Esophagus squamous epithelium (tissue), 5 donors: ENCODE data around the gene SMARCA2. TPM values are rescaled to one million over a fixed set of nuclear protein-coding genes. Genes with fewer than 3 reads are reported as not detected.

Source experiments
- DNase-seq: peaks from one replicate; lab custom pipeline; 2025; lab: John Stamatoyannopoulos, UW
- H3K27ac ChIP-seq, 4 donors: fragments of 200-600 bp; sonication (generic); one replicate each; pipeline ENCODE4 v1.5.1; 2016 to 2019; ENCODE audit warnings: mild to moderate bottlenecking in 1 of 4
- H3K27me3 ChIP-seq, 4 donors: fragments of 200-600 bp; sonication (generic); 1 replicate in 3 of 4; 2 replicates in 1 of 4; pipeline versions ENCODE4 v1.5.1 to v1.6.0; 2017 to 2021; ENCODE audit warnings: antibody characterized with exemption in 1 of 4
- H3K36me3 ChIP-seq, 3 donors: fragments of 200-600 bp; sonication (generic); one replicate each; pipeline ENCODE4 v1.5.1; 2016 to 2019
- H3K4me1 ChIP-seq, 3 donors: fragments of 200-600 bp; sonication (generic); one replicate each; pipeline ENCODE4 v1.5.1; 2017 to 2019
- H3K4me3 ChIP-seq, 4 donors: fragments of 200-600 bp; sonication (generic); 1 replicate in 3 of 4; 2 replicates in 1 of 4; pipeline ENCODE4 v1.5.1; 2016 to 2019; ENCODE audit warnings: mild to moderate bottlenecking in 2 of 4, moderate library complexity in 1 of 4
- H3K9me3 ChIP-seq, 3 donors: fragments of 200-600 bp; sonication (generic); one replicate each; pipeline ENCODE4 v1.5.1; 2016 to 2019
- POLR2A ChIP-seq, 4 donors: fragments of 450-650 bp; IDR thresholded peaks; one replicate each; pipeline ENCODE4 v1.6.1; 2017; ENCODE audit warnings: antibody characterized with exemption in 4 of 4, mild to moderate bottlenecking in 4 of 4, moderate library complexity in 3 of 4
- WGBS, 2 donors: methylation state at CpG; one replicate each; pipeline ENCODE4 v1.1.5; 2018; 5-methylcytosine and 5-hydroxymethylcytosine counted together
- intact Hi-C: fragments of 100-400 bp; cut with DNase I; formaldehyde crosslinking; loops from one replicate; pipeline ENCODE4 v1.15.0; 2022
- small RNA-seq, 4 donors: library from RNA; depleted of rRNA; stranded (forward); fragments of <200 nt; gene quantifications; one replicate each; pipeline ENCODE3, GENCODE V24; 2016
- total RNA-seq, 4 donors: library from RNA; depleted of rRNA; stranded (reverse); fragments of >200 nt; gene quantifications; one replicate each; pipeline ENCODE4 v1.1.0, GENCODE V29; 2016
- TF ChIP-seq, protein P1 (sequence below), 6 experiments: fragments of 450-650 bp in 4 of 6; fragments of 200-600 bp in 2 of 6; sonication (generic) in 2 of 6; IDR thresholded peaks; one replicate each; pipeline ENCODE4 v1.5.1; 2016 to 2019; ENCODE audit warnings: antibody characterized with exemption in 6 of 6, mild to moderate bottlenecking in 4 of 6, moderate library complexity in 4 of 6
- donor health status: DM: yes; HTN: yes; CAD: no.

Gene SMARCA2
- total RNA-seq, 4 donors from 2014 or later: 51.0 to 93.3 (median 64.1) TPM

DNA sequence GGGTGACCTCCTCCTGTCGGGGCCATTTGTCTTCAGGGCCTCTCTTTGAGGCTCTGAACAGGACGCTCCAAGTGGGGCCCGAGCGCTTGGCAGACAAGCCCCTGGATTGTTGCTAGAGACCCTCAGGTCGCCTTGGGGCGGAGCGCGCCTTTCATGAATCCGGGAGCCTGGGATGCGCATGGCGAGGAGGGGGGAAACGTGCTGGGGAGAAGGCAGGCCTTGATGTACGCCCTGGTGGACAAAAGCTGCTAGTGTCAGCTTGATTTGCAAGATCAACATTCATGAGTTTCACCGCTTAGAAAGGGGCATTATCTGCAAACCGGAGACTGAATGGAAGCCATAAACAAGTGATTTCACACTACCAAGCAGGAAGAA is 226.3 kb downstream of the SMARCA2 start:
- Histone ChIP-seq H3K36me3 (no peaks in the 10 kb centered on the region), H3K27me3 (no peaks in the 10 kb centered on the region), H3K9me3 (no peaks in the 10 kb centered on the region), H3K27ac (peak overlapping the region; percentile 75 to 87 (median 80)), H3K4me1 (peaks cover 13 to 35% (median 18%) of the 10 kb centered on the region in 3 donors), H3K4me3 (peak overlapping the region; percentile 30 to 68 (median 54))
- DNase-seq: no peak
- intact Hi-C loops: no loop called here
- 0 to 21% methylated on average over 2 to 3 of the region's 15 CpGs for WGBS, 2 donors
- TF ChIP-seq POLR2A (IDR thresholded peaks at IDR 0.05): no peak
- TF ChIP-seq, protein P1, sequence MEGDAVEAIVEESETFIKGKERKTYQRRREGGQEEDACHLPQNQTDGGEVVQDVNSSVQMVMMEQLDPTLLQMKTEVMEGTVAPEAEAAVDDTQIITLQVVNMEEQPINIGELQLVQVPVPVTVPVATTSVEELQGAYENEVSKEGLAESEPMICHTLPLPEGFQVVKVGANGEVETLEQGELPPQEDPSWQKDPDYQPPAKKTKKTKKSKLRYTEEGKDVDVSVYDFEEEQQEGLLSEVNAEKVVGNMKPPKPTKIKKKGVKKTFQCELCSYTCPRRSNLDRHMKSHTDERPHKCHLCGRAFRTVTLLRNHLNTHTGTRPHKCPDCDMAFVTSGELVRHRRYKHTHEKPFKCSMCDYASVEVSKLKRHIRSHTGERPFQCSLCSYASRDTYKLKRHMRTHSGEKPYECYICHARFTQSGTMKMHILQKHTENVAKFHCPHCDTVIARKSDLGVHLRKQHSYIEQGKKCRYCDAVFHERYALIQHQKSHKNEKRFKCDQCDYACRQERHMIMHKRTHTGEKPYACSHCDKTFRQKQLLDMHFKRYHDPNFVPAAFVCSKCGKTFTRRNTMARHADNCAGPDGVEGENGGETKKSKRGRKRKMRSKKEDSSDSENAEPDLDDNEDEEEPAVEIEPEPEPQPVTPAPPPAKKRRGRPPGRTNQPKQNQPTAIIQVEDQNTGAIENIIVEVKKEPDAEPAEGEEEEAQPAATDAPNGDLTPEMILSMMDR (IDR thresholded peaks at IDR 0.05): peak in 4 of 6 experiments; percentile 12 to 68 (median 49)

DNA sequence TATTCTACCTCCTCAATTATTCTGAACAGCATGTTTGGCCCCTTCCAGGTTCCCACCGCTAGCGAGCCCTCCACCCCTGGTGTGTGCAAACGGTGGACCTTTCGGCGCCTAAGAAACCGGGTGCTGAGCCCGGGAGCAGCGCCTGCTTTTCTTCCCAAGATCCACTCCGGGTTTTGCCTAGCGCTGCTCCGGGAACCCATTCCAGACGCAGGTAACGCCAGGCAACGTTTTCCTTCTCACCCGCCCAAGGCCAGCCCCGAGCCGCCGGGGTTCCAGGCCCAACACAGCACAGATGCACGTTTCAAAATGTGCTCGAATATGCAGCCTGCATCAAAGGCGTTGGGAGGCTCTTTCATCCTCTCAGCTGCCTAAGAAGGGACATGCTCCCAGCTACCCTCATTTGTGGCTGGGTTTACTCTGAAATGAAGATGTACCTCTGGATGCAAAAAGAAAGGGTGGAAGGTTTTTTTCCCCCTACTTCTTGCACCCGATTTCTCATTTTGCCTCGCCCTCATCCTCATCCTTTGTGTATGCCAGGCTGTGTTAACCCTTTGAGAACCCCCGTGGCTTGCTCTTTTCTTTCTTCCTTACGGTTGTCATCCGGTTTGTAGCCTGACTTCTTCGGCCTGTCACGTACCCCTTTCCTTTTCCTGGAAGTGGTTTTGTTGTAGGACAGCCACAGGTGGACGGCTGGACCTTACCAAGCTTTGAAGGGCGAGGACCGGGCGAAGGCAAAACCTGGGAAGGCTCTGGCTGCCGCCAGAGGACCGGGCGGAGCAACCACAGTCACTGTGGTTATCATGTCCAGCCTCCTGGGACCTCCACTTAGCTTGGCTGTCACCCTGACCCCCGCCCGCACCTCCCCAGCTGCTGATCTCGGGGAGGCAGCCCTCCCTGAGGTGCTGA is 226.9 kb downstream of the SMARCA2 start:
- Histone ChIP-seq H3K27me3 (no peaks in the 10 kb centered on the region), H3K9me3 (no peaks in the 10 kb centered on the region), H3K27ac (peak overlapping the region; percentile 75 to 87 (median 80)), H3K36me3 (no peaks in the 10 kb centered on the region), H3K4me1 (peaks cover 13 to 35% (median 18%) of the 10 kb centered on the region in 3 donors), H3K4me3 (peak overlapping the region; percentile 30 to 68 (median 54))
- TF ChIP-seq POLR2A (IDR thresholded peaks at IDR 0.05): peak in 1 of 4 donors; percentile 64
- TF ChIP-seq, protein P1 (IDR thresholded peaks at IDR 0.05): peak in 1 of 6 experiments; percentile 8
- intact Hi-C loops: no loop called here
- 0 to 1% methylated on average over 7 to 19 of the region's 38 CpGs for WGBS, 2 donors
- peak; percentile 31 for DNase-seq

DNA sequence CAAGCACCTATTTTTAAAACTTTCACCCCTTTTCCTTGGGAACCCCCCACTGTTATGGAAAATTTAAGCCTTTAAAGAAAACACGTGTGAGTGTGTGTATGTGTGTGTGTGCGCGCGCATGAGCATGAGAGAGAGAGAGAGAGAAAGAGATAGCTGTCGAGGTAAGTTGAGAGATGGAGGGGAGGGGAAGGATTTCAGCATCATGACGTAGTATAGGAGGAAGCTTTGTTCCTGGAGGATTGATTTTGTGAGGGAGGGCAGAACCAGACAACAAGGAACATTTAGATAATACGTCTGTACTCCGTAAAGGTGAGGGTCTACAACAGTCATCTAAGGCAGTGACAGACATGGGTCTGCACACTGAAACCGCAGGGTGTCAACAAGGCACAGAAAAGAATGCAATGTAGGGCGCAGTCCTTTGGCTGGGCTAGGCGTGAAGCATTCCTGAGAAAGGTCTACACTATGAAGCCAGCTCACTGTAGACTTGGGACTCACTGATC is 227.7 kb downstream of the SMARCA2 start:
- no peak for TF ChIP-seq POLR2A (IDR thresholded peaks at IDR 0.05)
- TF ChIP-seq, protein P1 (IDR thresholded peaks at IDR 0.05): no peak
- Histone ChIP-seq H3K4me3 (peak overlapping the region; percentile 30 to 68 (median 54)), H3K9me3 (no peaks in the 10 kb centered on the region), H3K27ac (peak overlapping the region; percentile 75 to 87 (median 80)), H3K36me3 (no peaks in the 10 kb centered on the region), H3K27me3 (no peaks in the 10 kb centered on the region), H3K4me1 (peaks cover 13 to 35% (median 18%) of the 10 kb centered on the region in 3 donors)
- intact Hi-C loops: no loop called here
- DNase-seq: no peak
- WGBS, 2 donors: 35% methylated on average over 11 of the region's 11 CpGs

Small RNAs within 50 kb of the gene (small RNA-seq; reads per million reads assigned to genes)
- gene RN7SL592P (0 reads per million in 4 donors), gene RNU2-25P (0 to 0.15 (median 0.07) reads per million in 4 donors)
